ENCODE measurements around the gene IZUMO1.
A peak's percentile ranks its signal among the peaks of the same experiment; 100 is the strongest.

DNA sequence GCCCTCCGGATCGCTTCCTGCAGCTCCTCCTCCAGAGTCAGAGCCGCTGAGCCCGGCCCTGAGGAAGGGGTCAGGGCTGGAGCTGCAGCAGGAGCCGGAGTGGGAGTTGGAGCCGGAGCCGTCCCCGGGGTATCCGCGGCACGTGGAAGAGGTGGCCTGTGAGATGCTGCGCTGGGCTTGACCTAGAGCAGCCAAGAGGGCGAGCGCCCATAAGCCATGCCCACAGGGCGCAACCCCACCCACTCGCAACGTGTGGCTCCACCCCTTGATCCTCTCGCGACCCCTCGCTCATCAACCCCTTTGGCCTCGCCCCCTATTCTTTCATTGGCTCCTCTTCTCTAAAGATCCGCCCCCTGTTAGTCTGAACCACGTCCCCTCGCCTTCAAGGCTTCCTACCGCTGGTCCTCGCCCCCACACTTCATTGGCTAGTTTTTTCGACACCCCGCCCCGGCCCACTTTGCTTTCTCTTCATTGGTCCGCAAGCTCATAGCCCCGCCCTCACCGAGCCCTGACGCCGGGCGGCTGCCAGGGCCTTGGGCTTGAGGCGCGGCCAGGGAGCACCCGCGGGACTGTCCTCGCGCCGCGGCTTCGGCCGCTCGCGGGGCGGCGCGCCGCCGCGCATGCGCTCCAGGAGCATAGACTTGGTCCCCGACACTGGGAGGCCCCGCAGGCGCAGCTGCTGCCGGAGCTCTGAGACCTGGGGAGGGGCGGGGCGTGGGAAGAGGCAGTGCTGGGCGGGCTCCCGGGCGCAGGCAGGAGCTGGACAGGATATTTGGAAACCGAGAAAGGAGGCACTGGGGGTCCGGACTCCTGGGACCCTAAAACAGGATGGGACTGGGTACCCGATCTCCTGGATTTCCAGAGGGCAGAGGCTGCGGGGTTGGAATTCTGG, 32.6 kb downstream of the IZUMO1 start:
- TF ChIP-seq, protein P1, sequence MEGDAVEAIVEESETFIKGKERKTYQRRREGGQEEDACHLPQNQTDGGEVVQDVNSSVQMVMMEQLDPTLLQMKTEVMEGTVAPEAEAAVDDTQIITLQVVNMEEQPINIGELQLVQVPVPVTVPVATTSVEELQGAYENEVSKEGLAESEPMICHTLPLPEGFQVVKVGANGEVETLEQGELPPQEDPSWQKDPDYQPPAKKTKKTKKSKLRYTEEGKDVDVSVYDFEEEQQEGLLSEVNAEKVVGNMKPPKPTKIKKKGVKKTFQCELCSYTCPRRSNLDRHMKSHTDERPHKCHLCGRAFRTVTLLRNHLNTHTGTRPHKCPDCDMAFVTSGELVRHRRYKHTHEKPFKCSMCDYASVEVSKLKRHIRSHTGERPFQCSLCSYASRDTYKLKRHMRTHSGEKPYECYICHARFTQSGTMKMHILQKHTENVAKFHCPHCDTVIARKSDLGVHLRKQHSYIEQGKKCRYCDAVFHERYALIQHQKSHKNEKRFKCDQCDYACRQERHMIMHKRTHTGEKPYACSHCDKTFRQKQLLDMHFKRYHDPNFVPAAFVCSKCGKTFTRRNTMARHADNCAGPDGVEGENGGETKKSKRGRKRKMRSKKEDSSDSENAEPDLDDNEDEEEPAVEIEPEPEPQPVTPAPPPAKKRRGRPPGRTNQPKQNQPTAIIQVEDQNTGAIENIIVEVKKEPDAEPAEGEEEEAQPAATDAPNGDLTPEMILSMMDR (IDR thresholded peaks at IDR 0.05; ENCODE audit: low read depth, low read length) = peak; percentile 23
- TF ChIP-seq POLR2A (IDR thresholded peaks at IDR 0.05; ENCODE audit: extremely low read depth, insufficient read length) (peak; percentile 63), MYC (IDR thresholded peaks at IDR 0.05; ENCODE audit: low read depth, low read length) (peak; percentile 61; the same call in 1 of the 2 replicates)
- TF ChIP-seq, protein P2, sequence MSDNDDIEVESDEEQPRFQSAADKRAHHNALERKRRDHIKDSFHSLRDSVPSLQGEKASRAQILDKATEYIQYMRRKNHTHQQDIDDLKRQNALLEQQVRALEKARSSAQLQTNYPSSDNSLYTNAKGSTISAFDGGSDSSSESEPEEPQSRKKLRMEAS (IDR thresholded peaks at IDR 0.05; ENCODE audit: low read depth, low read length) = peak; percentile 78
